HG03135 (cell line): ENCODE data around the gene ANKRD33.

Source experiments
- ATAC-seq: cut with Tn5 transposase; IDR thresholded peaks from one replicate; pipeline ENCODE4 v1.9.1; 2021; ENCODE audit warnings: mild to moderate bottlenecking, moderate library complexity; ENCODE audit not compliant: unreplicated experiment

Gene ANKRD33

DNA sequence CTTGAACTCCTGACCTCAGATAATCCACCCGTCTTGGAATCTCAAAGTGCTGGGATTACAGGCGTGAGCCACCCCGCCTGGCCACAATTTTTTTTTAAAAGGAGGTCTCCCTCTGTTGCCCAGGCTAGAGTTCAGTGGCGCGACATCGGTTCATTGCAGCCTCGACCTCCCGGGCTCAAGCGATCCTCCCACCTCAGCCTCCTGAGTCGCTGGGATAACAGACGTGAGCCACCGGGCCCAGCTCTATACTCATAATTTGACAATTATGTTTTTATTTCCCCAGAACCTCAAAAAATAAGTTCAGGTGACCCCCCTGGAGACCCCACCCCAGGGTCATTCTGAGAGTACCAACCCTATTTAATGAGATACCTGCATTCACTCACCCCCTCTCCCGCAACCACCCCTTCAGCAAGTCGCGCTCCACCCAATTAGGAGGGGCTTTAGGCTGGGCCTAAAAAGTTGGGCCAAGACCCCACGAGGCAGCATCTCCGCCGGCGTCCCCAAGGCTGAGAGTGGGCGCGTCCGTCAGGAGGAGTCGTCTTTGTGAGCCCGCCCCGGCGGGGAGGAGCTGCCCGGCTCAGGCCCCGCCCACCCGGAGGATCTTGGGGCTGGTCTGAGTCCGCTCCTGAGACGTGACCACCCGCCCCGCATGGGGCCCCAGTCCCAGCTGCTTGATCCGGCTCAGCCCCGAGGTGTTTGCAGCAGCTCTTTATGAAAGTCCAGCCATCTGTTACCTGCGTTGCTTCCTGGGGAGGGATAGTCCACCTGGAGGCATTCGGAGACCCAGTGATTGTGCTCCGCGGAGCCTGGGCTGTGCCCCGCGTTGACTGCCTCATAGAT lies at the start of gene ANKRD33:
ANKRD33 (plus strand) TSS at position 628 of the 840 bp plus-strand sequence; CDS start at position 712, 84 bp downstream.
- ATAC-seq, result no peak

GRCh38 chr12:51838762-51839161 lies 49.1 kb upstream of the ANKRD33 start:
- ATAC-seq, result no peak

- ATAC-seq, result no peak
Measured at GRCh38 chr12:51839310-51839947, 48.5 kb upstream of the ANKRD33 start.

DNA sequence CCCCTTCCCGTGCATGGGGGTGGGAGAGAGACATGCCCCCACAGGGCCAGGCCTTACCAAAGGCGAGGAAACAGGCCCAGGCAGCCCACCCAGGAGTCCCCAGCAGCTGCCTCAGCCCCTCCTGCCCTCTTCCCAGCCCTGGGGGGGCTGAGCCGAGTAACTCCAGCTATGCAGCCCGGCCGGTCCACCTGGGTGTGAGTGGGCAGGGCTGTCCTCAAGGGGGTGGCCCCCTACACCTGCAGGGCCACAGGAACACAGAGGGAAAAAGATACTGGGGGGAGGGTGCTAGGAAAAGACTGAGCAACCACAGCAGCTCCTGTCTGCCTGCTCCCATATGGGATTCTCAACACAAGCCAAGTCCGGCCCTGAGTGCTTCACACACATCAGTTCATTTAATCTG lies 46.9 kb upstream of the ANKRD33 start:
- ATAC-seq, result no peak

DNA sequence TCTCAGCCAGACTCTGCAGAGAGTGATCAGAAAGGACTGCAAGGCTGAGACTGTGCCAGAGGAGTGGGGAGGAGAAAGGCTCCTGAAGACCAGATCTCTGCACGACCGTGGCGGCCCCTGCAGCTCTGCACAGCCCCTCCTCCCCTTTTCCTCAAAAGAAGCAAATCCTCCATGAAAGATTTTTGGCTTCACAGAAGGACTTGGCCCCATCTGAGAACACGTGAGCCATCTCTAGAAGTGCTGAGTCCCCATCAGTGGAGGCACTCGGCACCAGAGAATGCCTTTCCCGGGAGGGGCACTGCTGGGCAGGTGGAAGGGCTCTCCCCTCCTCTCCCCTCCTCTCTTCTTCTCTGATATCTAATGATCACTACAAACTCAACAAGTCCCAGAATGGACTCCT lies 46.2 kb upstream of the ANKRD33 start:
- ATAC-seq, result no peak

GRCh38 chr12:51844854-51845253 lies 43.0 kb upstream of the ANKRD33 start:
- no peak for ATAC-seq

DNA sequence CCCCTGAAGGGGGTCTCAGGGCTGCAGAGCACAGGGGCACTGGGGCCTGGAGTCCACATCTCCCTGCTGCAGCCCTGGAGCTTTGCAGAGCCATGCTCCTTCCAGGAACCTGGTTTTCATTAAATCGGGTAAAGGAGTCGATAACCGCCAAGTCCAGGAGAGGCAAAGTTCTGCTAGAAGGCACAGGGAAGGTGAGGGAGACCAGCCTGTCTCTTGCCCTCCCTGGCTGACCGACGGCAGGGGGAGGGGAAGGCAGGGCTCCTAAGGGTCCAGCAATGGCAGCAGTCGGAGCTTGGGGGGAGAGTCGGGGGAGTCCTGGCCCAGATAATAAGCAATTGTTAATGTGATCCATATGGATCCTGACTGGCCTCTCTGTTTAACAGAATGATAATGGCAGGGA lies 42.4 kb upstream of the ANKRD33 start:
- ATAC-seq, result no peak

DNA sequence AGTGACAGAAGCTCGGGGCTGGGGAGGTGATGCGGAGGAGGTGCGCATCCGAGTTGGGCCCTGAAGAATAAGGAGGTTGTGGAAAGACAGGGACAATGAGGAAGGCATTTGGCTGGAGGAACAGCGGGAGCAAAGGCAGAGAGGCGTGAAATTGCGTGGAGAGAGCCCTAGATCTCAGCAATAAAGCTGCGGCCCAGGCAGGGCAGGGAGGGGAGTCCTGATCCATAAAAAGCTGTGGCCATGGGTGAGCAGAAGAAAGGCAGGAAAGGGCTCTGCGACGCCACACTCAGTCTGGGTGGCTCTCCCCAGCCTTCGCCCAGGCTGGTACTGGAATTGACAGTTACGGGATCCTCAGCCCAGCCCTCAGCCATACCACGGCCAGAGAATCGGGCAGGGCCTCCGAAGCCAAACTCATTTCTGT lies 41.6 kb upstream of the ANKRD33 start:
- no peak for ATAC-seq

GRCh38 chr12:51846911-51847642 lies 40.8 kb upstream of the ANKRD33 start:
- no peak for ATAC-seq

DNA sequence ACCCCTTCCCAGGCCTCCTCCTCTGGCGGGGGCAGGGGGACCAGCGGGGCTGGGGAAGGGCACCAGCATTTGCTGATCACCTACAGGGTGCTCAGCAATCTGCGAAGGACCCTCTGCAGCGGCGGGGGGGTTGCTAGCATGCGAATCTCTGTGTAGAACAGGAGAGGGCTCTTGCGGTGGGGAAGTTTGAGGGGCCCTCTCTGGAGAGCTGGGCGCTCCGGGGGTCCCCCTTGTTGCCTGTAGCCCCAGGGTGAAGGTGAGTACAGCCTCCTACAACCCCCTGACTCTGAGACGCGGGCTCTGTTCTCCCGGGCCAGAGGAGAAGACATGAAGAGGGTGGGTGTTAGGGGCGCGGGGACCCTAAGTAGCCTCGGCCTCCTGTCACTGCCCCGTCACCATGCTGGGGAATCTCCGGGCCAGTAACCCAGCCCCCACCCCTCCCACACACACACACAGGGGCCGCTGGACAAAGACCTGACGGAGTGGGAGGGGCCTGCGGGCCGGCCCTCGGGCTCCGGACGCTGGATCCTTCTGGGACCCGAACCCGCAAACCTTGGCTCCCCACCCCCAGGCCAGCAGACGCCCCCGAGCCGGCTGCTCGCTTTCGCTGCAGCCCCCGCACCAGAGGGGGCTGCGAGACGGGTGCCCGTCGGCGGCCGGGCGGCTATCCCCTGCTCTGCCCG lies 40.1 kb upstream of the ANKRD33 start:
- ATAC-seq, result no peak

DNA sequence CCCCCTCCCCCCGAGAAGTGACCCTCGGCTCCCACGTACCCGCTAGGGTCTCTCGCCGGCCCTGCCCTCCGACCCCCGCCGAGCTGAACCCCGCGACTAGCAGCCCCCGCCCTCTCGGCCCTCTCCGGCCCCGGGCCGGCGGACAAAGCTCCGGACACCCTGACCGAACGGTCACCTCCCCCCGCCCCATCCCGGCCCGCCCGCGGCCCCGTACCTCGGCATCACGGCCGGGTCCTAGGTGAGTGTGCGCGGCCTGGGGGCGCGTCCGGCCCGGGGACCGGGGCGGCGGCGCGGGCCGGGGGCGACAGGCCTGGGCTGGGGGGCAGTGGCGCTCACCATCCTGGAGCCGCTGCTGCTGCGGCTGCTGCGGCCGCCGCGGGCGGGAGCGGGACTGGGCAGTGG lies 39.6 kb upstream of the ANKRD33 start, which contains the start of gene FIGNL2:
FIGNL2 (minus strand) TSS at position 393 of the 402 bp plus-strand sequence. CDS start 26,305 bp downstream, outside the sequence.
- no peak for ATAC-seq

GRCh38 chr12:51848841-51849735 lies 38.8 kb upstream of the ANKRD33 start:
- no peak for ATAC-seq

DNA sequence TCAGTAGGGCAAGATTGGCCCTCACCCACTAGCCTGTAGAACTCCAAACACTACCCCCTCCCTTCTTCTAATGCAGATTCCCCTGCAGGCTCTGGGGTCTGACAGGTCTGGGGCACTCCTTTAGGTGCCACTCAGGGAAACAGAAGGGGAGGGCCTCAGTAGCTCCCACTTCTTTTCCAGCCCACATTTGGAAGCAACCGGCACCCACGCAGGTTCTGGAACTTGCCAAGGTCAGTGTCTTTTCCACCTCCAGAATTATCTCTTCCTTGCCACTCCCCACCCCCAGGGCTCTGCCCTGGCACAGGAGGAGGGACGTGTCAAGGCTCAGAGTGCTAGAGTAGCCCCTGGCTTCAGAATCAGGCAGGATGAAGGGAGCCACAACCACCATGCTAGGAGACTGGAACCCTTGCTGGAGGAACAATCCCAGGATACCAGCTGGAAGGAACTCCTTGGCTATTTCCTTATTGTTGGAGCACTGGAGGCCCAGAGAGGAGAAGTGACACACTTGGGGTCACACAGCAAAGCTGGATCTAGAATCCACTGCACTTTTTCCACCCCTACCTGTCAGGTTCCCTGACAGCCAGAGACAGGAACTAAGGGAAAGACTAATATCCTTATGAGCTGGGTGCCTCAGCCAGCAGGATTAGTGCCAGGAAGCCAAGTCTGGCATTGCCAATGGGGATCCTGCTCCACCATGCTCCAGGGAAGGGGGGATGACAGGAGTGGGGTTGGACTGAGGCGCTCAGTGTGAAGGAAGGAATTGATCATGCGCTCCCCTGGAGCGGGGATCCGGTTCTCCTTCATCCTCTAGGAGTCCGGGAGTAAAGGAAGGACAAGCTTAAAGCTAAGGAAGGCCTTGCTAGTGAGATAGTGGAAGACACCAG lies 37.6 kb upstream of the ANKRD33 start:
- ATAC-seq, result no peak

GRCh38 chr12:51850965-51851299 lies 37.0 kb upstream of the ANKRD33 start:
- ATAC-seq, result no peak

- ATAC-seq, result no peak
Measured at GRCh38 chr12:51851413-51852124, 36.3 kb upstream of the ANKRD33 start.

- ATAC-seq, result no peak
Measured at GRCh38 chr12:51852404-51853137, 35.3 kb upstream of the ANKRD33 start.

DNA sequence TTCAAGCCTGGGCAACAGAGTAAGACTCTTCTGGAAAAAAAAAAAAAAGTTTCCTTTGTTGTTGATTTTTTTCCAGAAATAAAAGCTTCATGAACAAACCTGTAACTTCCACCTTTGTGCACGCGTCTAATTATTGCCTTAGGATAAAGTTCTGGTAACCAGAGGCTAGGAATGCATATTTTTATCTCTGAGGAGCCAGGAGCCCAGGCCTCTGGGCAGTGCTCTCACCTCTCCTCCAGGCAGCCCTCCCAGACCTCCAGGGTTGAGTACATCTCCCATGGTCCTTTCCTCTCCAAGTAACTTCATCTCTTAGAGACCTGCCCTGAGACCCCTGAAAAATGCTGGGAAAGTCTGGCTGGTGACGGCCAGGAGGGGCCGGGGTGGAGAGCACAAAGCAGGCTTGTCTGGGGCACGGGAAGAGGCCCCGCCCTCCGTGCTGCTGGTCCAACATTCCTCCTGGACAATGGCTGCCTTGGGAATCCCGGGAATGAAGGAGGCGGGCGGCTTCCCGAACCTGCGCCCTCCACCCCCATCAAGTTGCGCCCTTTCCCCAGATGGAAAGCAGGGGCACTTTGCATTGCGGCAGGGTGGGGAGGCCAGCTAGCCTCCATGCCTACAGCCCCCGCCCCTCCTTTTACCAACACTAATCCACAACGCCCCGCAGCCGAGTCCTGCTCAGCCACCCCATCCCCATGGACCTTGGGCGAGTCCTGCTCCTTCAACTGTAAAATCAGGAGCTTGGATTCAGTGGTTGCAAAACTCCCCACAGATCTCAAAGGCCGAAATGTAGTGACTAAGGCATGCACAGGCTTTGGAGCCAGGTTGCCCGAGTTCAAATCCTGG lies 32.1 kb upstream of the ANKRD33 start:
- no peak for ATAC-seq
